GM23338 (cell line): ENCODE results near the gene LAMTOR1. TPM values are rescaled to one million over a fixed set of nuclear protein-coding genes. Genes with fewer than 3 reads are reported as not detected.

Experiments used
- ATAC-seq: fragments of 200-7000 bp; cut with Tn5 transposase; 3 replicates; pipeline ENCODE4 v1.9.1; 2020
- DNase-seq: peaks from one replicate; pipeline ENCODE4 v3.0.0-alpha.2; 2015; ENCODE audit warnings: low spot score
- H2AFZ ChIP-seq: fragments of 200-600 bp; sonication (generic); 2 replicates; pipeline ENCODE4 v1.8.0; 2016; ENCODE audit warnings: antibody characterized with exemption, mild to moderate bottlenecking, moderate library complexity
- H3F3A ChIP-seq: fragments of 200-600 bp; sonication (generic); replicated peaks from 2 replicates; pipeline ENCODE4 v1.8.0; 2017; ENCODE audit warnings: antibody characterized with exemption, mixed run types, low read depth
- H3K27ac ChIP-seq: fragments of 200-600 bp; sonication (generic); 2 replicates; pipeline ENCODE4 v1.6.1; 2016; ENCODE audit warnings: low read depth
- H3K27me3 ChIP-seq: fragments of 200-600 bp; sonication (generic); 2 replicates; pipeline ENCODE4 v1.8.0; 2016; ENCODE audit warnings: mild to moderate bottlenecking, mixed run types, moderate library complexity; ENCODE audit not compliant: insufficient read depth
- H3K36me3 ChIP-seq: fragments of 200-600 bp; sonication (generic); 2 replicates; pipeline ENCODE4 v1.8.0; 2016; ENCODE audit warnings: mild to moderate bottlenecking; ENCODE audit not compliant: insufficient read depth
- H3K4me1 ChIP-seq: fragments of 200-600 bp; sonication (generic); 2 replicates; pipeline ENCODE4 v1.8.0; 2016; ENCODE audit warnings: mild to moderate bottlenecking, moderate library complexity; ENCODE audit not compliant: insufficient read depth
- H3K4me2 ChIP-seq: fragments of 200-600 bp; sonication (generic); 2 replicates; pipeline ENCODE4 v1.7.1; 2017; ENCODE audit warnings: mixed run types
- H3K4me3 ChIP-seq: fragments of 200-600 bp; sonication (generic); 2 replicates; pipeline ENCODE4 v1.6.1; 2016; ENCODE audit warnings: mixed run types
- H3K79me2 ChIP-seq: fragments of 200-600 bp; sonication (generic); replicated peaks from 2 replicates; pipeline ENCODE4 v1.8.0; 2017; ENCODE audit warnings: mild to moderate bottlenecking; ENCODE audit not compliant: insufficient read depth
- H3K9me2 ChIP-seq: fragments of 200-600 bp; sonication (generic); 2 replicates; pipeline ENCODE4 v1.8.0; 2017; ENCODE audit not compliant: insufficient read depth
- H4K20me1 ChIP-seq: fragments of 200-600 bp; sonication (generic); replicated peaks from 2 replicates; pipeline ENCODE4 v1.8.0; 2017; ENCODE audit warnings: mild to moderate bottlenecking; ENCODE audit not compliant: insufficient read depth
- H3K27ac Mint-ChIP-seq: 2 replicates; pipeline ENCODE4 v1.8.0; 2020; ENCODE audit warnings: inconsistent platforms, mild to moderate bottlenecking, moderate library complexity, mixed read lengths
- H3K27me3 Mint-ChIP-seq: 3 replicates; pipeline ENCODE4 v1.8.0; 2022; ENCODE audit warnings: low read depth, mild to moderate bottlenecking, moderate library complexity, mixed read lengths, inconsistent platforms; ENCODE audit not compliant: insufficient read depth, poor library complexity
- H3K36me3 Mint-ChIP-seq: 3 replicates; pipeline ENCODE4 v1.8.0; 2021; ENCODE audit warnings: low read depth, mild to moderate bottlenecking, inconsistent platforms, moderate library complexity, mixed read lengths
- H3K4me1 Mint-ChIP-seq: 3 replicates; pipeline ENCODE4 v1.8.0; 2020; ENCODE audit warnings: mild to moderate bottlenecking, inconsistent platforms, mixed read lengths
- H3K4me3 Mint-ChIP-seq: 3 replicates; pipeline ENCODE4 v1.8.0; 2021; ENCODE audit warnings: moderate library complexity, mild to moderate bottlenecking, inconsistent platforms, mixed read lengths
- H3K9me3 Mint-ChIP-seq: 3 replicates; pipeline ENCODE4 v1.8.0; 2020; ENCODE audit warnings: moderate library complexity, mild to moderate bottlenecking, inconsistent platforms, mixed read lengths
- CREB1 ChIP-seq: fragments of 250-450 bp; sonication (Bioruptor Pico); IDR thresholded peaks from 2 replicates; pipeline ENCODE4 v1.5.0; 2020; ENCODE audit warnings: low read depth, mild to moderate bottlenecking, moderate library complexity
- EZH2phosphoT487 ChIP-seq: fragments of 200-600 bp; sonication (generic); IDR thresholded peaks from one replicate; pipeline ENCODE4 v1.8.1; 2018; ENCODE audit warnings: antibody characterized with exemption; ENCODE audit not compliant: unreplicated experiment
- POLR2AphosphoS5 ChIP-seq: IDR thresholded peaks from 2 replicates; pipeline ENCODE4 v1.6.1; 2016; ENCODE audit warnings: antibody characterized with exemption, low read depth
- STAT1 ChIP-seq: IDR thresholded peaks from one replicate; pipeline ENCODE4 v1.6.1; 2016; ENCODE audit warnings: antibody characterized with exemption; ENCODE audit not compliant: unreplicated experiment
- polyA plus RNA-seq: library from polyadenylated mRNA; unstranded; fragments of >200 nt; fragmentation: Nextera tagmentation; extraction: Ambion mirVana; gene quantifications from 2 replicates; pipeline ENCODE4 v1.2.1, GENCODE V29; 2016
- total RNA-seq: library from RNA; depleted of rRNA; stranded (reverse); fragments of >200 nt; shearing (Covaris generic); gene quantifications from 2 replicates; pipeline ENCODE4 v1.2.3, GENCODE V29; 2014
- TF ChIP-seq, protein P1 (sequence below): IDR thresholded peaks from 2 replicates; pipeline ENCODE4 v1.6.1; 2016; ENCODE audit warnings: antibody characterized with exemption
- TF ChIP-seq, protein P2 (sequence below): IDR thresholded peaks from one replicate; pipeline ENCODE4 v1.6.1; 2018; ENCODE audit warnings: antibody characterized with exemption; ENCODE audit not compliant: unreplicated experiment
- TF ChIP-seq, protein P3 (sequence below), 2 experiments: fragments of 200-600 bp in 1 of 2; sonication (generic) in 1 of 2; conservative IDR thresholded peaks; 2 replicates each; pipeline versions ENCODE4 v1.5.1 to v1.6.1; 2016 to 2017; ENCODE audit warnings: antibody characterized with exemption in 2 of 2, low read depth in 2 of 2, mild to moderate bottlenecking in 2 of 2, moderate library complexity in 1 of 2
- TF ChIP-seq, protein P4 (sequence below): fragments of 250-450 bp; sonication (Bioruptor Pico); IDR thresholded peaks from 2 replicates; pipeline ENCODE4 v1.5.0; 2020; ENCODE audit warnings: mild to moderate bottlenecking, moderate library complexity

The LAMTOR1 gene
- total and polyA plus RNA-seq, 2 experiments from 2014 or later, result 112 to 157 TPM

DNA sequence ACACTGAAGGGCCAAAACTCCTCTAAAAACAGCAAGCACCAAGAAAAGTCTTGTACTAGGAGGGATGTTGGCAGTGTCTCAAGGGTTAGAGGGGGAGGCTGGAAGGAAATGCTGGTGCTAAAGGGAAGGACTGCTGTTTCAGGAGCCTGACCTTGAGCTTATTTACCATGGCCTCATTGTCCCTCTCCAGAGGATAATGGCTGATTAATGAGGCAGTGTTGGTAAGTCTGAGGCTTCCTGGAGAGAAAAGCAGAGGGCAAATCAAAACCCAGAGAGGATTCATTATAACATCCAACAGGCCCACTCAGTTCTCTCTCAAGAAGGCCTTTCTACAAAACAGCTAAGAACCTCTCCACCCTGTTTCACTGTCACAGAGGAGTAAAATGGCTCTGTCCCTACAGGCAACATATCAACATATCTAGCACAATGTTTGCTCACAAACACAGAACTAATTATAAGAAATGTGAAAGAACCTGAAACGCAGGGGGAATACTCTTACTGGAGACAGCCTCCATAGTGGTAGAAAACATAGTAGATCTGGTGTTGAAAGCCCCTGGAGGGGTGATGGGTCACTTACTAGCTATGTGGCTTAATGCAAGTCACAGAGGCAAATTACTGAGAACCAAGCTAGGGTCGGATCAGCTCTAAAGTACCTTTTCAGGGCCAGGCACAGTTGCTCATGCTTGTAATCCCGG is 54.2 kb downstream of the LAMTOR1 start:
- Mint-ChIP-seq H3K27ac (peak overlapping the region; percentile 91), H3K4me1 (peaks cover 13% of the 10 kb centered on the region; the same call in 2 of the 3 replicates), H3K36me3 (peaks cover 6% of the 10 kb centered on the region; the same call in 2 of the 3 replicates), H3K27me3 (peaks cover 4% of the 10 kb centered on the region), H3K4me3 (no peak overlapping the region), H3K9me3 (no peaks in the 10 kb centered on the region)
- Histone ChIP-seq H3K27ac (peak overlapping the region; percentile 67; the same call in 1 of the 2 replicates), H3K9me2 (no peaks in the 10 kb centered on the region), H3F3A (no peaks in the 10 kb centered on the region), H4K20me1 (peaks cover 16% of the 10 kb centered on the region), H3K4me1 (no peaks in the 10 kb centered on the region), H3K36me3 (no peaks in the 10 kb centered on the region; the same call in 1 of the 2 replicates), H3K4me2 (no peak overlapping the region), H3K27me3 (no peaks in the 10 kb centered on the region), H3K79me2 (peaks cover 51% of the 10 kb centered on the region), H3K4me3 (no peak overlapping the region), H2AFZ (no peak overlapping the region)
- DNase-seq (no peak), ATAC-seq (peak; percentile 79)
- TF ChIP-seq, protein P1, sequence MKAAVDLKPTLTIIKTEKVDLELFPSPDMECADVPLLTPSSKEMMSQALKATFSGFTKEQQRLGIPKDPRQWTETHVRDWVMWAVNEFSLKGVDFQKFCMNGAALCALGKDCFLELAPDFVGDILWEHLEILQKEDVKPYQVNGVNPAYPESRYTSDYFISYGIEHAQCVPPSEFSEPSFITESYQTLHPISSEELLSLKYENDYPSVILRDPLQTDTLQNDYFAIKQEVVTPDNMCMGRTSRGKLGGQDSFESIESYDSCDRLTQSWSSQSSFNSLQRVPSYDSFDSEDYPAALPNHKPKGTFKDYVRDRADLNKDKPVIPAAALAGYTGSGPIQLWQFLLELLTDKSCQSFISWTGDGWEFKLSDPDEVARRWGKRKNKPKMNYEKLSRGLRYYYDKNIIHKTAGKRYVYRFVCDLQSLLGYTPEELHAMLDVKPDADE, result no peak
- TF ChIP-seq, protein P2, sequence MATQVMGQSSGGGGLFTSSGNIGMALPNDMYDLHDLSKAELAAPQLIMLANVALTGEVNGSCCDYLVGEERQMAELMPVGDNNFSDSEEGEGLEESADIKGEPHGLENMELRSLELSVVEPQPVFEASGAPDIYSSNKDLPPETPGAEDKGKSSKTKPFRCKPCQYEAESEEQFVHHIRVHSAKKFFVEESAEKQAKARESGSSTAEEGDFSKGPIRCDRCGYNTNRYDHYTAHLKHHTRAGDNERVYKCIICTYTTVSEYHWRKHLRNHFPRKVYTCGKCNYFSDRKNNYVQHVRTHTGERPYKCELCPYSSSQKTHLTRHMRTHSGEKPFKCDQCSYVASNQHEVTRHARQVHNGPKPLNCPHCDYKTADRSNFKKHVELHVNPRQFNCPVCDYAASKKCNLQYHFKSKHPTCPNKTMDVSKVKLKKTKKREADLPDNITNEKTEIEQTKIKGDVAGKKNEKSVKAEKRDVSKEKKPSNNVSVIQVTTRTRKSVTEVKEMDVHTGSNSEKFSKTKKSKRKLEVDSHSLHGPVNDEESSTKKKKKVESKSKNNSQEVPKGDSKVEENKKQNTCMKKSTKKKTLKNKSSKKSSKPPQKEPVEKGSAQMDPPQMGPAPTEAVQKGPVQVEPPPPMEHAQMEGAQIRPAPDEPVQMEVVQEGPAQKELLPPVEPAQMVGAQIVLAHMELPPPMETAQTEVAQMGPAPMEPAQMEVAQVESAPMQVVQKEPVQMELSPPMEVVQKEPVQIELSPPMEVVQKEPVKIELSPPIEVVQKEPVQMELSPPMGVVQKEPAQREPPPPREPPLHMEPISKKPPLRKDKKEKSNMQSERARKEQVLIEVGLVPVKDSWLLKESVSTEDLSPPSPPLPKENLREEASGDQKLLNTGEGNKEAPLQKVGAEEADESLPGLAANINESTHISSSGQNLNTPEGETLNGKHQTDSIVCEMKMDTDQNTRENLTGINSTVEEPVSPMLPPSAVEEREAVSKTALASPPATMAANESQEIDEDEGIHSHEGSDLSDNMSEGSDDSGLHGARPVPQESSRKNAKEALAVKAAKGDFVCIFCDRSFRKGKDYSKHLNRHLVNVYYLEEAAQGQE, result no peak
- TF ChIP-seq, protein P3, sequence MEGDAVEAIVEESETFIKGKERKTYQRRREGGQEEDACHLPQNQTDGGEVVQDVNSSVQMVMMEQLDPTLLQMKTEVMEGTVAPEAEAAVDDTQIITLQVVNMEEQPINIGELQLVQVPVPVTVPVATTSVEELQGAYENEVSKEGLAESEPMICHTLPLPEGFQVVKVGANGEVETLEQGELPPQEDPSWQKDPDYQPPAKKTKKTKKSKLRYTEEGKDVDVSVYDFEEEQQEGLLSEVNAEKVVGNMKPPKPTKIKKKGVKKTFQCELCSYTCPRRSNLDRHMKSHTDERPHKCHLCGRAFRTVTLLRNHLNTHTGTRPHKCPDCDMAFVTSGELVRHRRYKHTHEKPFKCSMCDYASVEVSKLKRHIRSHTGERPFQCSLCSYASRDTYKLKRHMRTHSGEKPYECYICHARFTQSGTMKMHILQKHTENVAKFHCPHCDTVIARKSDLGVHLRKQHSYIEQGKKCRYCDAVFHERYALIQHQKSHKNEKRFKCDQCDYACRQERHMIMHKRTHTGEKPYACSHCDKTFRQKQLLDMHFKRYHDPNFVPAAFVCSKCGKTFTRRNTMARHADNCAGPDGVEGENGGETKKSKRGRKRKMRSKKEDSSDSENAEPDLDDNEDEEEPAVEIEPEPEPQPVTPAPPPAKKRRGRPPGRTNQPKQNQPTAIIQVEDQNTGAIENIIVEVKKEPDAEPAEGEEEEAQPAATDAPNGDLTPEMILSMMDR (conservative IDR thresholded peaks at IDR 0.05; ENCODE audit: low read depth in 2 of 2), result no peak
- no peak for TF ChIP-seq POLR2AphosphoS5
- TF ChIP-seq, protein P4, sequence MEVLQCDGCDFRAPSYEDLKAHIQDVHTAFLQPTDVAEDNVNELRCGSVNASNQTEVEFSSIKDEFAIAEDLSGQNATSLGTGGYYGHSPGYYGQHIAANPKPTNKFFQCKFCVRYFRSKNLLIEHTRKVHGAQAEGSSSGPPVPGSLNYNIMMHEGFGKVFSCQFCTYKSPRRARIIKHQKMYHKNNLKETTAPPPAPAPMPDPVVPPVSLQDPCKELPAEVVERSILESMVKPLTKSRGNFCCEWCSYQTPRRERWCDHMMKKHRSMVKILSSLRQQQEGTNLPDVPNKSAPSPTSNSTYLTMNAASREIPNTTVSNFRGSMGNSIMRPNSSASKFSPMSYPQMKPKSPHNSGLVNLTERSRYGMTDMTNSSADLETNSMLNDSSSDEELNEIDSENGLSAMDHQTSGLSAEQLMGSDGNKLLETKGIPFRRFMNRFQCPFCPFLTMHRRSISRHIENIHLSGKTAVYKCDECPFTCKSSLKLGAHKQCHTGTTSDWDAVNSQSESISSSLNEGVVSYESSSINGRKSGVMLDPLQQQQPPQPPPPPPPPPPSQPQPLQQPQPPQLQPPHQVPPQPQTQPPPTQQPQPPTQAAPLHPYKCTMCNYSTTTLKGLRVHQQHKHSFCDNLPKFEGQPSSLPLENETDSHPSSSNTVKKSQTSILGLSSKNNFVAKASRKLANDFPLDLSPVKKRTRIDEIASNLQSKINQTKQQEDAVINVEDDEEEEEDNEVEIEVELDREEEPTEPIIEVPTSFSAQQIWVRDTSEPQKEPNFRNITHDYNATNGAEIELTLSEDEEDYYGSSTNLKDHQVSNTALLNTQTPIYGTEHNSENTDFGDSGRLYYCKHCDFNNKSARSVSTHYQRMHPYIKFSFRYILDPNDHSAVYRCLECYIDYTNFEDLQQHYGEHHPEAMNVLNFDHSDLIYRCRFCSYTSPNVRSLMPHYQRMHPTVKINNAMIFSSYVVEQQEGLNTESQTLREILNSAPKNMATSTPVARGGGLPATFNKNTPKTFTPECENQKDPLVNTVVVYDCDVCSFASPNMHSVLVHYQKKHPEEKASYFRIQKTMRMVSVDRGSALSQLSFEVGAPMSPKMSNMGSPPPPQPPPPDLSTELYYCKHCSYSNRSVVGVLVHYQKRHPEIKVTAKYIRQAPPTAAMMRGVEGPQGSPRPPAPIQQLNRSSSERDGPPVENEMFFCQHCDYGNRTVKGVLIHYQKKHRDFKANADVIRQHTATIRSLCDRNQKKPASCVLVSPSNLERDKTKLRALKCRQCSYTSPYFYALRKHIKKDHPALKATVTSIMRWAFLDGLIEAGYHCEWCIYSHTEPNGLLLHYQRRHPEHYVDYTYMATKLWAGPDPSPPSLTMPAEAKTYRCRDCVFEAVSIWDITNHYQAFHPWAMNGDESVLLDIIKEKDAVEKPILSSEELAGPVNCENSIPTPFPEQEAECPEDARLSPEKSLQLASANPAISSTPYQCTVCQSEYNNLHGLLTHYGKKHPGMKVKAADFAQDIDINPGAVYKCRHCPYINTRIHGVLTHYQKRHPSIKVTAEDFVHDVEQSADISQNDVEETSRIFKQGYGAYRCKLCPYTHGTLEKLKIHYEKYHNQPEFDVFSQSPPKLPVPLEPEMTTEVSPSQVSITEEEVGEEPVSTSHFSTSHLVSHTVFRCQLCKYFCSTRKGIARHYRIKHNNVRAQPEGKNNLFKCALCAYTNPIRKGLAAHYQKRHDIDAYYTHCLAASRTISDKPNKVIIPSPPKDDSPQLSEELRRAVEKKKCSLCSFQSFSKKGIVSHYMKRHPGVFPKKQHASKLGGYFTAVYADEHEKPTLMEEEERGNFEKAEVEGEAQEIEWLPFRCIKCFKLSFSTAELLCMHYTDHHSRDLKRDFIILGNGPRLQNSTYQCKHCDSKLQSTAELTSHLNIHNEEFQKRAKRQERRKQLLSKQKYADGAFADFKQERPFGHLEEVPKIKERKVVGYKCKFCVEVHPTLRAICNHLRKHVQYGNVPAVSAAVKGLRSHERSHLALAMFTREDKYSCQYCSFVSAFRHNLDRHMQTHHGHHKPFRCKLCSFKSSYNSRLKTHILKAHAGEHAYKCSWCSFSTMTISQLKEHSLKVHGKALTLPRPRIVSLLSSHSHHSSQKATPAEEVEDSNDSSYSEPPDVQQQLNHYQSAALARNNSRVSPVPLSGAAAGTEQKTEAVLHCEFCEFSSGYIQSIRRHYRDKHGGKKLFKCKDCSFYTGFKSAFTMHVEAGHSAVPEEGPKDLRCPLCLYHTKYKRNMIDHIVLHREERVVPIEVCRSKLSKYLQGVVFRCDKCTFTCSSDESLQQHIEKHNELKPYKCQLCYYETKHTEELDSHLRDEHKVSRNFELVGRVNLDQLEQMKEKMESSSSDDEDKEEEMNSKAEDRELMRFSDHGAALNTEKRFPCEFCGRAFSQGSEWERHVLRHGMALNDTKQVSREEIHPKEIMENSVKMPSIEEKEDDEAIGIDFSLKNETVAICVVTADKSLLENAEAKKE (CRISPR knock-in tag), result no peak
- no peak for TF ChIP-seq STAT1
- no peak for TF ChIP-seq CREB1 (CRISPR knock-in tag)
- no peak for TF ChIP-seq EZH2phosphoT487
